Hippocampal formation (tissue), 2 donors: ENCODE data around the gene TGM2.

ENCODE experiments used
- DNase-seq, 2 donors: peaks; one replicate each; lab custom pipeline; 2025; lab: John Stamatoyannopoulos, UW

Gene TGM2

GRCh38 chr20:38144974-38145728 is 19.9 kb downstream of the TGM2 start:
- no peak for DNase-seq

GRCh38 chr20:38144598-38144973 is 20.5 kb downstream of the TGM2 start:
- DNase-seq = no peak

GRCh38 chr20:38143646-38144554 is 21.2 kb downstream of the TGM2 start:
- no peak for DNase-seq

- no peak for DNase-seq
Observed at GRCh38 chr20:38143238-38143645, 21.8 kb downstream of the TGM2 start.

GRCh38 chr20:38141889-38142494 is 23.1 kb downstream of the TGM2 start:
- no peak for DNase-seq

- DNase-seq = no peak
Observed at GRCh38 chr20:38141204-38141888, 23.7 kb downstream of the TGM2 start.

- no peak for DNase-seq
Observed at GRCh38 chr20:38139977-38140753, 24.9 kb downstream of the TGM2 start.

- DNase-seq = no peak
Observed at GRCh38 chr20:38139156-38139912, 25.7 kb downstream of the TGM2 start.

- no peak for DNase-seq
Observed at GRCh38 chr20:38138086-38138778, 26.8 kb downstream of the TGM2 start.

GRCh38 chr20:38137441-38138037 is 27.5 kb downstream of the TGM2 start:
- no peak for DNase-seq

- no peak for DNase-seq
Observed at GRCh38 chr20:38136421-38137245, 28.4 kb downstream of the TGM2 start.

- no peak for DNase-seq
Observed at GRCh38 chr20:38135651-38136420, 29.2 kb downstream of the TGM2 start.

GRCh38 chr20:38135271-38135650 is 29.8 kb downstream of the TGM2 start:
- no peak for DNase-seq

GRCh38 chr20:38134427-38135270 is 30.4 kb downstream of the TGM2 start:
- no peak for DNase-seq

- no peak for DNase-seq
Observed at GRCh38 chr20:38133680-38134426, 31.2 kb downstream of the TGM2 start.

- DNase-seq = no peak
Observed at GRCh38 chr20:38132910-38133501, 32.1 kb downstream of the TGM2 start.
